ENCODE measurements around the gene PTRH1.

DNA sequence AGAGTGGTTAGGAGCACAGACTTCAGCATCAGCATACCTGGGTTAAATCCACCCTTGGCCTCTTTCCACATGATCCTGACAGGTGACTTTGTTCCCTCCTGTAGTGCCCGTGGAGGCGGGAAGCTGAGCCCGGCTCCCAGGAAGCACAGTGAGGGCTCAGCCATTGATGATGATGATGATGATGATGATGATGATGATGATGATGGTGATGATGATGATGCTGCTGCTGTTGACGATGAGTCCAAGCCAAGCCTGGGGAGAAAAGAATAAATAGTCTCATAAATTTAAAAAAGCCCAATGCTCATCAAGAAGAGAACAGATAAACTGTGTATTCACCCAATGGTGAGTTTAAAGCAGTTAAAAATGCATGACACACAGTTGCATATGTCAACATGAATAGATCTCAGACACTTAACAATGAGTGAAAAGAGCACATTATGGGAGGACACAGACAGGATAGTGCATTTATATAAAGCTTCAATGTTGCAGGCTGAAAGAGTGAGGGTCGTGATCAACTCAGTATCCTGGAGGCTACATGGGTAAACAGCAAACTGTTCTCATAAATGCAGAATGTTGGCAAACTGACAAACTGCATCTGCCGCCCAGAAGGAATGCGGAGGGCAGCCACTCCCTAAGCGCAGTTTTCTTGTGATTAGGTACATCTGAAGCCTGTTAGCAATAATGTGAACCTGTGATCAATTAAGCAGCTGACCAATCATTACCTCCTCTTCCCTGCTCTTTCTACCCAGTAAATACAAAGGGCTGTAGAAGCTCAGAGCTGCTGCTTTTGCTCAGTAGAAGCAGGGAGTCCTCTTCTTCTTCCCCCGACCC lies 20.4 kb downstream of the PTRH1 start:
- TF ChIP-seq, protein P1, sequence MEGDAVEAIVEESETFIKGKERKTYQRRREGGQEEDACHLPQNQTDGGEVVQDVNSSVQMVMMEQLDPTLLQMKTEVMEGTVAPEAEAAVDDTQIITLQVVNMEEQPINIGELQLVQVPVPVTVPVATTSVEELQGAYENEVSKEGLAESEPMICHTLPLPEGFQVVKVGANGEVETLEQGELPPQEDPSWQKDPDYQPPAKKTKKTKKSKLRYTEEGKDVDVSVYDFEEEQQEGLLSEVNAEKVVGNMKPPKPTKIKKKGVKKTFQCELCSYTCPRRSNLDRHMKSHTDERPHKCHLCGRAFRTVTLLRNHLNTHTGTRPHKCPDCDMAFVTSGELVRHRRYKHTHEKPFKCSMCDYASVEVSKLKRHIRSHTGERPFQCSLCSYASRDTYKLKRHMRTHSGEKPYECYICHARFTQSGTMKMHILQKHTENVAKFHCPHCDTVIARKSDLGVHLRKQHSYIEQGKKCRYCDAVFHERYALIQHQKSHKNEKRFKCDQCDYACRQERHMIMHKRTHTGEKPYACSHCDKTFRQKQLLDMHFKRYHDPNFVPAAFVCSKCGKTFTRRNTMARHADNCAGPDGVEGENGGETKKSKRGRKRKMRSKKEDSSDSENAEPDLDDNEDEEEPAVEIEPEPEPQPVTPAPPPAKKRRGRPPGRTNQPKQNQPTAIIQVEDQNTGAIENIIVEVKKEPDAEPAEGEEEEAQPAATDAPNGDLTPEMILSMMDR (IDR thresholded peaks at IDR 0.05 in 4 of 5, conservative IDR thresholded peaks at IDR 0.05 in 1 of 5) = no peak
- TF ChIP-seq POLR2A (IDR thresholded peaks at IDR 0.05) = no peak
